Sigmoid colon (tissue), 4 donors: ENCODE results near the gene WDR86.

ENCODE experiments used
- CTCF ChIP-seq, 4 experiments: fragments of 450-650 bp in 3 of 4; fragments of 200-600 bp in 1 of 4; IDR thresholded peaks; one replicate each; pipeline ENCODE4 v1.5.1; 2016 to 2019; ENCODE audit warnings: antibody characterized with exemption in 4 of 4, mild to moderate bottlenecking in 3 of 4, moderate library complexity in 2 of 4
- EP300 ChIP-seq, 4 donors: sonication (generic); formaldehyde crosslinking; IDR thresholded peaks; one replicate each; pipeline ENCODE4 v1.6.1; 2017; ENCODE audit warnings: antibody characterized with exemption in 4 of 4
- POLR2A ChIP-seq, 2 donors: fragments of 450-650 bp; IDR thresholded peaks; one replicate each; pipeline ENCODE4 v1.6.1; 2016; ENCODE audit warnings: antibody characterized with exemption in 2 of 2, mild to moderate bottlenecking in 2 of 2, moderate library complexity in 2 of 2
- POLR2AphosphoS5 ChIP-seq, 4 donors: sonication (generic); formaldehyde crosslinking; IDR thresholded peaks; one replicate each; pipeline ENCODE4 v1.6.1; 2017; ENCODE audit warnings: antibody characterized with exemption in 4 of 4

GRCh38 chr7:151399906-151400305 lies 9.9 kb downstream of the WDR86 start:
- TF ChIP-seq CTCF (IDR thresholded peaks at IDR 0.05) (no peak), EP300 (IDR thresholded peaks at IDR 0.05) (no peak), POLR2AphosphoS5 (IDR thresholded peaks at IDR 0.05) (no peak), POLR2A (IDR thresholded peaks at IDR 0.05) (no peak)
